GM18505 (cell line): ENCODE measurements around the gene OPRD1.
"Not testable (repeated sequence)": the region's sequence is repeated elsewhere in the genome, so short reads cannot be mapped to it uniquely, and the experiment has no call there.

Experiments
- ATAC-seq: cut with Tn5 transposase; IDR thresholded peaks from one replicate; pipeline ENCODE4 v1.9.1; 2021; ENCODE audit not compliant: unreplicated experiment
- POLR2A ChIP-seq: IDR thresholded peaks from 4 replicates; pipeline ENCODE4 v1.6.1; 2011; ENCODE audit warnings: borderline replicate concordance; ENCODE audit not compliant: insufficient read depth, insufficient read length; ENCODE audit errors: extremely low read depth

The OPRD1 gene

DNA sequence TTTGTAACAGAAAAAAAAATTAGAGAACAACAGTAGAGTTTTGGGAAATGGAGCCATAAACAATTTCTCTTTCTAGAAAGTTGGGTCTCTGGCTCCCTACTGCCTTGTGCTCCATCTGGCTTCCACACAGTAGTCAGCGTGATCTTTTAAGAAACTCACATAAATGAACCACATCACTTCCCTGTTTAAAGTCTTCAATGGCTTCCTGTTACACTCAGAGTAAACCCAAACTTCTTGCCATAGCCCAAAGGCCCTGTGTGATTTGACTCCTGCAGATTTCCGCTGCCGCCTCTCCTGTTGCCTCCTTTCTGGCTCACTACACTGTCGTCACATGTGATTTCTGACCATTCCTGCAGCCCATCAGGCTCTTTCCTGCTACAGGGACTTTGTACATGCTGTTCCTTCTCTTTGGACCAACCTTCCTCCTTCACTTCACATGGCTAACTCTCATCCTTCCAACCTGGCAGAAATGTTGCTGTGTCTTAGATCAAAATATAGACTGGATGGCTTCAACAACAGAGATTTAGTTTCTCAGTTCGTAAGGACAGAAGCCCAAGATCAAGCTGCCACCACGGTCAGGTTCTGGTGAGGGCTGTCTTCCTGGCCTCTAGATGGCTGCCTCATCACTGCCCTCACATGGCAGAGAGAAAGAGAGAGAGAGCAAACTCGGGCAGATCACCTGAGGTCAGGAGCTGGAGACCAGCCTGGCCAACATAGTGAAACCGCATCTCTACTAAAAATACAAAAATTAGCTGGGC, 34.0 kb downstream of the OPRD1 start:
- no peak for TF ChIP-seq POLR2A
- ATAC-seq = no peak

DNA sequence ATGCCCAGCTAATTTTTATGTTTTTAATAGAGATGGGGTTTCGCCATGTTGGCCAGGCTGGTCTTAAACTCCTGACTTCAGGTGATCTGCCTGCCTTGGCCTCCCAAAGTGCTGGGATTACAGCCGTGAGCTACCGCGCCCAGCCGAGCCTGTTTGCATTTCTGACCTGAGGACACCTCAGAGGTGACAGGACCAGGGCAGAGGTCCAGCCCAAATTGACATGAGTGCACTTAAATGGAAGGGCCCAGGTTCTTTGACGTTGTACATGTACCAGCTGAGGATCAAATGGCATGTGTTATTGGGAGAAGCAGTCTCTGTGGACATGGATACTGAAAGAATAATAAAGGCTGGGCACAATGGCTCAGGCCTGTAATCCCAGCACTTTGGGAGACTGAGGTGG, 35.2 kb downstream of the OPRD1 start:
- ATAC-seq = not testable (repeated sequence)

DNA sequence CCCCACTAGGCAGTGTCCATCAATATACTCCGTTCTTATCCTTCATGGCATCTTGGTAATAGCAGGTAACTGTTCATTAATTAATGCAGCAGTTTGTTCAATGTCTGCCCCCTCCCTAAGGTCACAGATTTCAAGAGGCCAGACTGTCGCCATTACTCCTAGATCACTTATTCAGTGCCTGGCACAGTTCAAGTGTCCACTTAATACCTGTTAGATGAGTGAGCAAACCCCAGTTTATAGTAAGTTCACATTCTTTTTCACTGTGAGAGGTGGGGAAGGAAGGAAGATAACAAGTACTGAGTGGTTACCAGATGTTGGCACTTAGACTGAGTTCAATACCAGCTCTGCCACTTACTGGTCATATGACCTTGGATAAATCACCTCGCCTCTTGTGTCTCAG, 36.4 kb downstream of the OPRD1 start:
- TF ChIP-seq POLR2A = no peak
- ATAC-seq = no peak

DNA sequence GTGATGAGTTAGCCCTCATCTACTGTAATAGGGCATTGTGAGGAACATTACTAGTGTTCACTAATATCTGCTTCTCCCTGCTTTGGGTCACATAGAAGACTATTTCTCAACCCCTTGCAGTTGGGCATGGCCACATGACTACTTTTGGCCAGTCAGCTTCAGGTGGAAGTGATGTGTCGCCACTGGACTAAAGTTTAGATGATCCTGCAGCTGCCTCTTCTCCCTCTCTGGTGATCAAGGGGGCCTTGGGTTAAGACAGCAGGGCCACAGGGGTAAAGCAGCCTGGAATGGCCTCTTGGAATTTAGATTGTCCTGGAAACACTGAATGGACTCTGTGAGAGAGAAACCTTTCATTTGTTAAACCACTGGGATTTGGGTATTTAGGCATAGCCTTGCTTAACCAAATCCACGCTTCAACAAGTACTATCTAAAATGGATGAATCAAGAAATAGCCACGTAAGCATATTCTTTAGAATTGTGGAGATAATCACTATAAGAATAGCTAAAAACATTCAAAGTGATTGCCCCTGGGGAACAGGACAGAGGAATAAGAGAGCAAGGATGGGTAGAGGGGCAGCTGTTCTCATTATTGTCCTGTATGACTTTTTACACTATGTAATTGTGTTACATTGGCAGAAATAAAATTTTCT, 41.2 kb downstream of the OPRD1 start:
- no peak for TF ChIP-seq POLR2A

DNA sequence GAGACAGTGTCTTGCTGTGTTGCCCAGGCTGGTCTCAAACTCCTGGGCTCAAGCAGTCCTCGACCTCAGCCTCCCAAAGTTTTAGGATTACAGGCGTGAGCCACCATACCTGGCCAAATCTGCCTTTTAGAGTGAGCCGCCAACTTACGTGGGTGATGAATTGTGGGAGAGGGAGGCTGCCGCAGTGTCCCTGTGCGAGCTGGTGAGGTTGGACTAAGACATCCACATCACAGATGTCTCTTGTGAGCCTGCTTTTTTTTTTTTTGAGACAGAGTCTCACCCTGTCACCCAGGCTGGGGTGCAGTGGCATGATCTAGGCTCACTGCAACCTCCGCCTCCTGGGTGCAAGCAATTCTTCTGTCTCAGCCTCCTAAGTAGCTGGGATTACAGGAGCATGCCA, 42.4 kb downstream of the OPRD1 start:
- ATAC-seq = not testable (repeated sequence)

More for the DNA sequence above, 41.2 kb downstream of the OPRD1 start:
- ATAC-seq = no peak

DNA sequence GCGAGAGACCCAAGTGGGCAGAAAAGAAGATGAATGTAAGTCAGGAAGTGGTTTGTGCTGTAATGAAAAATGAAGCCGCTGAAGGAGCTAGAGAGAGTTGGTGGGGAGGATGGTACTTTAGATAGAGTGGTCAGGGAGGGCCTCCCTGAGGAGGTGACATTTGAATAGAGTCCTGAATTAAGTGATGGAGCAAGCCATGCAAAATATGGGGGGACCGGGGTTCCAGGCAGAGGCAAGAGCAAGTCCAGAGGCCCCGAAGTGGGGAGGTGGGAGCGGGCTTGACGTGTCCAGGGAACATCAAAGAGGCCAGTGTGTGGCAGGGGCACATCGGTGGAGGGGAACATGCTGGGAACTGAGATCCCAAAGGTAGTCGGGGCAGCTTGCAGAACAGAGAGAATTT, 43.1 kb downstream of the OPRD1 start:
- no peak for ATAC-seq
- TF ChIP-seq POLR2A = no peak

DNA sequence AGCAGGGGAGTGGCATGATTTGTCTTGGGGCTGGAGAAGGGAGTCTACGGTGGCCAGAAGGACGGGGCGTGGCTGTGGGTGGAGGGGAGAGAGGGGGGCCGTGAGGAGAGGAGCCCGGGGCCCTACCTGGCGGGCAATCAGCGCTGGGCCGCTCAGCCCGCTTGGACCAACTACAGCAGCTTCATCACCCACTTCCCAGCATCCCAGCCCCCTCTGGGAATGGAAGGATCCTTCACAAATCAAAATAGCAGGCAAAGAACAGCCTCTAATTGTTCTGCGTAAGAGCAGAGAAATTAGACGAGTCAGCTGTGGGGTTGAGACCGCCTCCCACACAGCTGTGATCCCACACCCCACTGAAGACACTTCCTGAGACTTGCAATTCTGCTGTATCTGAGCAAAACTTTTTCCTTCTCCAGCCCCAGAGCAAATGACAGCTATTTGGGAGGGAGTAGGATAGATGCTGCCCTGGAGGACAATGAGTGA, 43.5 kb downstream of the OPRD1 start:
- TF ChIP-seq POLR2A = no peak
- ATAC-seq = no peak

DNA sequence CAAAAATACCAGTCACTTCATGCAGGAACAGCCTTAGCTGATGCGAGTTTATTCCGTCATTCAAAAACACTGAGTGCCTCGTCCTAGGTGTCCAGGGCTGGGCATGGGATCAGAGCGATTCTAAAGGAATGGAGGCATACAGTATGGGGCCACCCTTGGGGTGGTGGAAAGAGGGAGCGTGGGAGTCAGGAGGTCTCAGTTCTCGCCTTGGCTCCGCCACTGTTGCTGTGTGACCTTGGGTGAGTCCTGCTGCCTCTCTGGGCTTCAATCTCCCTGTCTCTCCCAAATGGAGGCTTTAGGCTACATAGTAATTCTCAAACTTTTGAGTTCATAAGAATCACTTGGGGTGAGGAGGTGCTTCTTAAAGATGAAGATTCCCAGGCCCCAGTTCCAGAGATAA, 44.0 kb downstream of the OPRD1 start:
- TF ChIP-seq POLR2A = no peak
- no peak for ATAC-seq

DNA sequence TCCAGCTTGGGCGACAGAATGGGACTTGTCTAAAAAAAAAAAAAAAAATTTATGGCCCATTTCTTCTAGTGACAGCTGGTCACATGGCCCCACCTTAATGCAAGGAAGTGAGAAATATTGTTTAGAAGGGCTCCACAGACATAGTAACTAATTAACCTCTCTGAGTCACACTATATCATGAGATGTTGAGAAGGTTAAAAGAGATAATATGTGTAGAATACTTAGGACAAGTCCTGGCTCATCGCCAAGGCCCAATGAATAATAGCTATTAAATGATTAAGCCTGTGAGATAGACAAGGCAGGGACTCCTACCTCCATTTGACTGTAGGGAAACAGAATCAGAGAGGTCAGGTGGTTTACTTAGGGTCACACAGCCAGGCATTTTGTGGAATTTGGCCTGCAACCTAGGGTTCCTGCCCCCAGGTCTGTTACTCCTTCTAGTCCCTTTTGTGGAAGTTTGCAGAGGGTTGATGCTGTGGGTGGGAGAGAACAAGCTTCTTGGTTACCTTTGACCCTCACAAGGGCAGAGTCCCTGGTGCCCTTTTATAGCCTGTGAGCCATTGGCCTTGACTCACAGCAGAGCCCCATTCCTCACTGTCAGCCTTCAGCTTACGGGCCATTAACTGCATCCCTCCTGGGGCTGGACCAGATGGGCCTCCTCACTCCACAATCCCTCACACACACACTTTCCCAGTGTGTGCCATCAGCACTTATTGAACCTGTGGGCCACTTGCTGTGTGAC, 48.5 kb downstream of the OPRD1 start:
- no peak for TF ChIP-seq POLR2A
- ATAC-seq = no peak

DNA sequence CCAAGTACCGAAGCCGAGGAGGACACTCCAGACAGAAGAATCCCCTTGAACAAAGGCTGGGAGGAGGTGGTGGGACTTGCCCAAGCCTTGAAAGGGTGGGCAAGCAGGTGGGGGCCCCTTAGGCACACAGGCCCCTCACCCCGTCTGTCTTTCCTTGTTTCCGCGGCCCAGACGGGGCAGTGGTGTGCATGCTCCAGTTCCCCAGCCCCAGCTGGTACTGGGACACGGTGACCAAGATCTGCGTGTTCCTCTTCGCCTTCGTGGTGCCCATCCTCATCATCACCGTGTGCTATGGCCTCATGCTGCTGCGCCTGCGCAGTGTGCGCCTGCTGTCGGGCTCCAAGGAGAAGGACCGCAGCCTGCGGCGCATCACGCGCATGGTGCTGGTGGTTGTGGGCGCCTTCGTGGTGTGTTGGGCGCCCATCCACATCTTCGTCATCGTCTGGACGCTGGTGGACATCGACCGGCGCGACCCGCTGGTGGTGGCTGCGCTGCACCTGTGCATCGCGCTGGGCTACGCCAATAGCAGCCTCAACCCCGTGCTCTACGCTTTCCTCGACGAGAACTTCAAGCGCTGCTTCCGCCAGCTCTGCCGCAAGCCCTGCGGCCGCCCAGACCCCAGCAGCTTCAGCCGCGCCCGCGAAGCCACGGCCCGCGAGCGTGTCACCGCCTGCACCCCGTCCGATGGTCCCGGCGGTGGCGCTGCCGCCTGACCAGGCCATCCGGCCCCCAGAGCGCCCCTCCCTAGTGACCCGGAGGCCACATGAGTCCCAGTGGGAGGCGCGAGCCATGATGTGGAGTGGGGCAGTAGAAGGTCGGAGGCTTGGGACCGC, 50.8 kb downstream of the OPRD1 start:
- no peak for TF ChIP-seq POLR2A
- ATAC-seq = no peak

DNA sequence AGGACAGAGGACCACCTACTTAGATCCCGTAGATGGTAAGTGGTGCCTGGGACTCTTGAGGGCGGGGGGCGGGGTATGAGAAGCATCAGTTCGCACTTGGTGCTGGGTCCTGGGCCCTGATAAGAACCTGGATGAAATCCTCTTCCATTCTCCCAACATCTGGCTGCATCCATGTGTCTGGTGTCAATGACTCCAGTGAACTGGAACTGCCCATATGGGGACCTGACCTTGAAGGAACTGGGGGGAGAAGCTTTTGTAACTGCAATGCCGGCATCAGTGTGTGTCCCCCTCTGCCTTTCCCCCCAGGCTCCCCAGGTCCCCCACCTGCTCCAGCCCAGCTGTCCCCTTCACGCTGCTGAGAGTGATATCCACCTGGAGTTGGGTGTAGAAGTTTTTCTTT, 52.7 kb downstream of the OPRD1 start:
- no peak for TF ChIP-seq POLR2A
- no peak for ATAC-seq

DNA sequence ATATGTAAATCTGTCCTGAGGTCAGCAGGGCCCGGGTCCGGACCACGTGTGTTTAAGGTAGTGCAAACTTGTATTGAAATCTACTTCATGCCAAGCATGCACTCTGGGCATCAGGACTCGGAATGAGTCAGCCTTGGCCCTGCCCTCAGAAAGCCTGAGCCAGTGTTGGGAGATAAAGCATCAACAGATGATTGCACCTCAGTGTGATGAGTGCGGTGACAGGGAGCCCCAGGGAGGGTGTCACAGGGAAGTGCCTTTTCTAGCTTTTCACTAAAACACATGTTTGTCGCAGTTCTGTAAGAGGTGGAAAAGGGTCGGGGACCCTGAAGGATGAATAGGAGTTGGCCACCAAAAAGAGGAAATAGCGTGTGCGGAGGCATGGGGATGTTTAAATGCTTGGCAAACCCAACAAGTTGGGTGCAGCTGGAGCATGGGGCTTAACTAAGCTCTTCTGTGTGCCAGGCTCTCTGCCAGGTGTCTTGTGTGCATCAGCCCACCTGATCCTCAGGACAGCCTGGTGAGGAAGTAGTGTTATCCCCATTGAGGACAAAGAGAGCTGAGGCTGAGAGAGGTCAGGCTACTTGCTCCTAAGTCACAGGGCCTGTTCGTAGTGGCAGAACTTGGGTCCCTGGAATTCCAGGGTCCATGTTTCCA, 54.2 kb downstream of the OPRD1 start:
- ATAC-seq = no peak
- no peak for TF ChIP-seq POLR2A

DNA sequence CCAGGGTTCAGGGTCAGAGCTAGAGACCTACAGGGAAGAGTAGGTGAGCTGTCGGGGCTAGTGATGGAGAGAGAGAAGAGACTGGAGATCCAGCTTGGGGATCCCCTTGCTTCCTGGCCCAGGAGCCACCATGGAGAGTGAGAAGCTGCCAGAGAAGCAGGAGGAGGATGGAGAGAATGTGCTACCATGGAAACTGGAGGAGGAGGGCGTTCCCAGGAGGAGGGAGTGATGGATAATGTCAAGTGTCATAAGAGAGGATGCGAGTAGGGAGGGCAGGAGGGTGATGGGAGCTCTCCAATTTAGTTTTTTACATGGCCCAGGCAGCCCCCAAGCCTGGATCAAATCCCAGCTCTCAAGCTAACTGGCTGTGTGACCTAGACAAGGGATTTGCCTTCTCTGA, 55.9 kb downstream of the OPRD1 start:
- ATAC-seq = no peak
- no peak for TF ChIP-seq POLR2A
